K562 (cell line): ENCODE data around the gene NOL12. TPM values are rescaled to one million over a fixed set of nuclear protein-coding genes. Genes with fewer than 3 reads are reported as not detected.
A peak's percentile ranks its signal among the peaks of the same experiment; 100 is the strongest.

Experiments used
- BMI1 ChIP-seq: fragments of 150-350 bp; IDR thresholded peaks from 2 replicates; pipeline ENCODE4 v1.6.1; 2014; ENCODE audit warnings: low read length
- C11orf30 ChIP-seq: fragments of 450-650 bp; IDR thresholded peaks from 2 replicates; pipeline ENCODE4 v1.6.1; 2016; ENCODE audit warnings: low read depth, mild to moderate bottlenecking
- CEBPB ChIP-seq: fragments of 450-650 bp; IDR thresholded peaks from 2 replicates; pipeline ENCODE4 v1.6.1; 2016; ENCODE audit warnings: missing genetic modification characterization, missing compliant biosample characterization
- CREM ChIP-seq: IDR thresholded peaks from 2 replicates; pipeline ENCODE4 v1.6.1; 2014; ENCODE audit warnings: antibody characterized with exemption, low read depth
- DNMT1 ChIP-seq: fragments of 450-650 bp; IDR thresholded peaks from 2 replicates; pipeline ENCODE4 v1.6.1; 2016; ENCODE audit warnings: antibody characterized with exemption, mild to moderate bottlenecking
- ELF1 ChIP-seq: fragments of 200-800 bp; sonication (Bioruptor generic); IDR thresholded peaks from 2 replicates; pipeline ENCODE4 v1.6.1; 2016; ENCODE audit warnings: missing genetic modification characterization, missing compliant biosample characterization
- ESRRA ChIP-seq: fragments of 450-650 bp; IDR thresholded peaks from 2 replicates; pipeline ENCODE4 v1.6.1; 2014; ENCODE audit warnings: low read depth, mild to moderate bottlenecking, moderate library complexity, borderline replicate concordance
- ESRRB ChIP-seq: fragments of 250-450 bp; sonication (Bioruptor Pico); IDR thresholded peaks from 2 replicates; pipeline ENCODE4 v1.5.0; 2020; ENCODE audit warnings: mild to moderate bottlenecking, moderate library complexity, borderline replicate concordance
- L3MBTL2 ChIP-seq: fragments of 450-650 bp; IDR thresholded peaks from 2 replicates; pipeline ENCODE4 v1.6.1; 2016; ENCODE audit warnings: mild to moderate bottlenecking, moderate library complexity
- OTX1 ChIP-seq: fragments of 450-650 bp; formaldehyde crosslinking; IDR thresholded peaks from 2 replicates; pipeline ENCODE4 v1.4.0; 2022; ENCODE audit warnings: mild to moderate bottlenecking
- POLR3G ChIP-seq: IDR thresholded peaks from 2 replicates; pipeline ENCODE4 v1.6.1; 2011; ENCODE audit not compliant: insufficient read length, insufficient replicate concordance; ENCODE audit errors: extremely low read depth
- SMAD4 ChIP-seq: fragments of 250-450 bp; sonication (Bioruptor Pico); conservative IDR thresholded peaks from 2 replicates; pipeline ENCODE4 v1.8.0; 2021; ENCODE audit warnings: inconsistent platforms, mild to moderate bottlenecking, moderate library complexity
- YY1 ChIP-seq, 3 experiments: IDR thresholded peaks; 2 replicates each; pipeline ENCODE4 v1.6.1; 2011; ENCODE audit warnings: low read length in 2 of 3, mild to moderate bottlenecking in 2 of 3, moderate library complexity in 2 of 3, borderline replicate concordance in 1 of 3, control low read depth in 1 of 3, low read depth in 1 of 3; ENCODE audit not compliant: insufficient read depth in 3 of 3, insufficient replicate concordance in 2 of 3, control insufficient read depth in 1 of 3, insufficient read length in 1 of 3; ENCODE audit errors: extremely low read depth in 1 of 3
- ZFX ChIP-seq: sonication (generic); formaldehyde crosslinking; IDR thresholded peaks from 2 replicates; pipeline ENCODE4 v1.8.0; 2022; ENCODE audit warnings: mild to moderate bottlenecking, missing genetic modification reagents, moderate library complexity
- ZKSCAN1 ChIP-seq: fragments of 150-350 bp; IDR thresholded peaks from 2 replicates; pipeline ENCODE4 v1.6.1; 2016; ENCODE audit warnings: low read depth, low read length
- ZNF263 ChIP-seq: sonication (generic); formaldehyde crosslinking; IDR thresholded peaks from 2 replicates; pipeline ENCODE4 v1.8.0; 2022; ENCODE audit warnings: mild to moderate bottlenecking, missing genetic modification reagents, borderline replicate concordance
- ZNF274 ChIP-seq: IDR thresholded peaks from 2 replicates; pipeline ENCODE4 v1.6.1; 2011; ENCODE audit warnings: low read depth, mild to moderate bottlenecking, low read length, moderate library complexity, borderline replicate concordance
- ZNF507 ChIP-seq: conservative IDR thresholded peaks from 2 replicates; pipeline ENCODE4 v1.6.1; 2017; ENCODE audit warnings: missing genetic modification characterization, missing compliant biosample characterization
- ZNF696 ChIP-seq: fragments of 250-450 bp; sonication (Bioruptor Pico); conservative IDR thresholded peaks from 2 replicates; pipeline ENCODE4 v1.4.0; 2020; ENCODE audit warnings: mild to moderate bottlenecking, moderate library complexity
- polyA plus RNA-seq, 8 experiments: library from polyadenylated mRNA; depleted of rRNA in 4 of 8; stranded (reverse) in 5 of 8; unstranded in 3 of 8; fragments of >200 nt; fragmentation: Nextera tagmentation in 2 of 8; fragmentation: Illumina TruSeq in 1 of 8; extraction: Ambion mirVana in 2 of 8; extraction: Trizol in 1 of 8; gene quantifications; 2 replicates each; pipeline versions ENCODE4 v1.2.1 to v1.2.3, GENCODE V29; 2011 to 2014; ENCODE audit warnings: inconsistent platforms in 1 of 8, missing spikeins in 1 of 8
- total RNA-seq, 7 experiments: library from RNA; depleted of rRNA in 6 of 7; stranded (reverse); fragments of >200 nt in 6 of 7; fragmentation: Illumina TruSeq in 2 of 7; extraction: Trizol in 2 of 7; gene quantifications; 2 replicates each; pipeline versions ENCODE4 v1.2.1 to v1.2.3, GENCODE V29; 2011 to 2021; ENCODE audit warnings: low replicate concordance in 1 of 7
- TF ChIP-seq, protein P1 (sequence below): sonication (generic); formaldehyde crosslinking; IDR thresholded peaks from 2 replicates; pipeline ENCODE4 v1.8.0; 2023; ENCODE audit warnings: mild to moderate bottlenecking, missing genetic modification reagents
- TF ChIP-seq, protein P2 (sequence below): fragments of 450-650 bp; IDR thresholded peaks from 2 replicates; pipeline ENCODE4 v1.6.1; 2017; ENCODE audit warnings: antibody characterized with exemption, mild to moderate bottlenecking
- TF ChIP-seq, protein P3 (sequence below): fragments of 200-800 bp; sonication (Bioruptor generic); IDR thresholded peaks from 2 replicates; pipeline ENCODE4 v1.6.1; 2017; ENCODE audit warnings: missing genetic modification characterization, missing compliant biosample characterization

Gene NOL12
- total and polyA plus RNA-seq, 9 of the 15 experiments (the other 6 are each of a cell fraction or from before 2014, with no cell fraction given) = 2.8 to 40.9 (median 28.5) TPM

DNA sequence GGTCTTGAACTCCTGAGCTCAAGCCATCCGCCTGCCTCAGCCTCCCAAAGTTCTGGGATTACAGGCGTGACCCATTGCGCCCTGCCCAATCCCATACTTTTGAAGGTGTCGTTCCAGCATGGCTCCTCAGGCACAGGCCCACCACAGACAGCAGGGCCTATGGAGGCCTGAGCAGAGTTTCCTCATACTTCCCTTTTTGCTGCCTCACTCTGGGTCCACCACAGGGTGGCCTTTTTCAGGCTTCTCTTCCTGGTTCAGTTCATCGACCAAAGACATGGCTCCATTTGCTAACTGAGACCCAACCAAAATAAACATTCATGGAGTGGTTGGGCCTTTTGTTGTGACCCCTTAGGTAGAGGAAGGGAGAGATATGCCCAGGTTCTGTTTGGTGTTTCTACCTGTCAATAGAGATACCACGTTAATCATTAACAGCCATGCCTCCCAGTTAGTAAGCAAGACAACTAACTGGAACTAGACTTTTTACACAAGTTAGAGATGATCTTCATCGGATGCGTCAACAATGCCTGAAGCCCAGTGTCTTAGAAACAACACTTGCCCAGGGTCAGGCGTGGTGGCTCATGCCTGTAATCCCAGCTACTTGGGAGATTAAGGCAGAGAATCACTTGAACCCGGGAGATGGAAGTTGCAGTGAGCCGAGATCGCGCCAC lies 45.8 kb downstream of the NOL12 start (continued):
- TF ChIP-seq L3MBTL2 = 0 out of 2 replicates have a peak, but pooled peaks have one; percentile 52
- no peak for TF ChIP-seq POLR3G
- TF ChIP-seq YY1 (IDR thresholded peaks at IDR 0.05; ENCODE audit: borderline replicate concordance in 1 of 3, control insufficient read depth in 1 of 3, extremely low read depth in 1 of 3, insufficient read depth in 3 of 3, insufficient read length in 1 of 3, insufficient replicate concordance in 2 of 3, low read depth in 1 of 3, low read length in 2 of 3) = peak in 1 of 3 experiments; percentile 48
- TF ChIP-seq ZNF507 (tag) = no peak
- TF ChIP-seq ZNF263 = no peak
- peak; percentile 30; the same call in 1 of the 2 replicates for TF ChIP-seq CEBPB (tag)
- no peak for TF ChIP-seq OTX1
- 0 out of 2 replicates have a peak, but pooled peaks have one; percentile 27 for TF ChIP-seq SMAD4
- TF ChIP-seq ESRRB = no peak
- peak; percentile 7; the same call in 1 of the 2 replicates for TF ChIP-seq C11orf30
- TF ChIP-seq ZKSCAN1 = no peak
- no peak for TF ChIP-seq ZNF274
- TF ChIP-seq ESRRA = no peak
- no peak for TF ChIP-seq CREM
- TF ChIP-seq BMI1 = no peak
- TF ChIP-seq DNMT1 = no peak
- peak; percentile 68 for TF ChIP-seq ELF1 (tag)
- TF ChIP-seq, protein P1, sequence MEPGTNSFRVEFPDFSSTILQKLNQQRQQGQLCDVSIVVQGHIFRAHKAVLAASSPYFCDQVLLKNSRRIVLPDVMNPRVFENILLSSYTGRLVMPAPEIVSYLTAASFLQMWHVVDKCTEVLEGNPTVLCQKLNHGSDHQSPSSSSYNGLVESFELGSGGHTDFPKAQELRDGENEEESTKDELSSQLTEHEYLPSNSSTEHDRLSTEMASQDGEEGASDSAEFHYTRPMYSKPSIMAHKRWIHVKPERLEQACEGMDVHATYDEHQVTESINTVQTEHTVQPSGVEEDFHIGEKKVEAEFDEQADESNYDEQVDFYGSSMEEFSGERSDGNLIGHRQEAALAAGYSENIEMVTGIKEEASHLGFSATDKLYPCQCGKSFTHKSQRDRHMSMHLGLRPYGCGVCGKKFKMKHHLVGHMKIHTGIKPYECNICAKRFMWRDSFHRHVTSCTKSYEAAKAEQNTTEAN (CRISPR knock-in tag) = no peak
- TF ChIP-seq, protein P2, sequence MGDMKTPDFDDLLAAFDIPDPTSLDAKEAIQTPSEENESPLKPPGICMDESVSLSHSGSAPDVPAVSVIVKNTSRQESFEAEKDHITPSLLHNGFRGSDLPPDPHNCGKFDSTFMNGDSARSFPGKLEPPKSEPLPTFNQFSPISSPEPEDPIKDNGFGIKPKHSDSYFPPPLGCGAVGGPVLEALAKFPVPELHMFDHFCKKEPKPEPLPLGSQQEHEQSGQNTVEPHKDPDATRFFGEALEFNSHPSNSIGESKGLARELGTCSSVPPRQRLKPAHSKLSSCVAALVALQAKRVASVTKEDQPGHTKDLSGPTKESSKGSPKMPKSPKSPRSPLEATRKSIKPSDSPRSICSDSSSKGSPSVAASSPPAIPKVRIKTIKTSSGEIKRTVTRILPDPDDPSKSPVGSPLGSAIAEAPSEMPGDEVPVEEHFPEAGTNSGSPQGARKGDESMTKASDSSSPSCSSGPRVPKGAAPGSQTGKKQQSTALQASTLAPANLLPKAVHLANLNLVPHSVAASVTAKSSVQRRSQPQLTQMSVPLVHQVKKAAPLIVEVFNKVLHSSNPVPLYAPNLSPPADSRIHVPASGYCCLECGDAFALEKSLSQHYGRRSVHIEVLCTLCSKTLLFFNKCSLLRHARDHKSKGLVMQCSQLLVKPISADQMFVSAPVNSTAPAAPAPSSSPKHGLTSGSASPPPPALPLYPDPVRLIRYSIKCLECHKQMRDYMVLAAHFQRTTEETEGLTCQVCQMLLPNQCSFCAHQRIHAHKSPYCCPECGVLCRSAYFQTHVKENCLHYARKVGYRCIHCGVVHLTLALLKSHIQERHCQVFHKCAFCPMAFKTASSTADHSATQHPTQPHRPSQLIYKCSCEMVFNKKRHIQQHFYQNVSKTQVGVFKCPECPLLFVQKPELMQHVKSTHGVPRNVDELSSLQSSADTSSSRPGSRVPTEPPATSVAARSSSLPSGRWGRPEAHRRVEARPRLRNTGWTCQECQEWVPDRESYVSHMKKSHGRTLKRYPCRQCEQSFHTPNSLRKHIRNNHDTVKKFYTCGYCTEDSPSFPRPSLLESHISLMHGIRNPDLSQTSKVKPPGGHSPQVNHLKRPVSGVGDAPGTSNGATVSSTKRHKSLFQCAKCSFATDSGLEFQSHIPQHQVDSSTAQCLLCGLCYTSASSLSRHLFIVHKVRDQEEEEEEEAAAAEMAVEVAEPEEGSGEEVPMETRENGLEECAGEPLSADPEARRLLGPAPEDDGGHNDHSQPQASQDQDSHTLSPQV = peak; percentile 71
- TF ChIP-seq, protein P3, sequence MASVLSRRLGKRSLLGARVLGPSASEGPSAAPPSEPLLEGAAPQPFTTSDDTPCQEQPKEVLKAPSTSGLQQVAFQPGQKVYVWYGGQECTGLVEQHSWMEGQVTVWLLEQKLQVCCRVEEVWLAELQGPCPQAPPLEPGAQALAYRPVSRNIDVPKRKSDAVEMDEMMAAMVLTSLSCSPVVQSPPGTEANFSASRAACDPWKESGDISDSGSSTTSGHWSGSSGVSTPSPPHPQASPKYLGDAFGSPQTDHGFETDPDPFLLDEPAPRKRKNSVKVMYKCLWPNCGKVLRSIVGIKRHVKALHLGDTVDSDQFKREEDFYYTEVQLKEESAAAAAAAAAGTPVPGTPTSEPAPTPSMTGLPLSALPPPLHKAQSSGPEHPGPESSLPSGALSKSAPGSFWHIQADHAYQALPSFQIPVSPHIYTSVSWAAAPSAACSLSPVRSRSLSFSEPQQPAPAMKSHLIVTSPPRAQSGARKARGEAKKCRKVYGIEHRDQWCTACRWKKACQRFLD (CRISPR knock-in tag) = peak; percentile 44; the same call in 1 of the 2 replicates
- TF ChIP-seq ZNF696 (CRISPR knock-in tag) = no peak
- peak; percentile 80 for TF ChIP-seq ZFX (CRISPR knock-in tag)
